DMS114 treated with DMSO at 0.1 percent for 48 hours (cell line): ENCODE data around the gene MRGPRE.

Source experiments
- DNase-seq: peaks from one replicate; lab custom pipeline; 2025; ENCODE audit not compliant: unreplicated experiment; lab: John Stamatoyannopoulos, UW

Gene MRGPRE

DNA sequence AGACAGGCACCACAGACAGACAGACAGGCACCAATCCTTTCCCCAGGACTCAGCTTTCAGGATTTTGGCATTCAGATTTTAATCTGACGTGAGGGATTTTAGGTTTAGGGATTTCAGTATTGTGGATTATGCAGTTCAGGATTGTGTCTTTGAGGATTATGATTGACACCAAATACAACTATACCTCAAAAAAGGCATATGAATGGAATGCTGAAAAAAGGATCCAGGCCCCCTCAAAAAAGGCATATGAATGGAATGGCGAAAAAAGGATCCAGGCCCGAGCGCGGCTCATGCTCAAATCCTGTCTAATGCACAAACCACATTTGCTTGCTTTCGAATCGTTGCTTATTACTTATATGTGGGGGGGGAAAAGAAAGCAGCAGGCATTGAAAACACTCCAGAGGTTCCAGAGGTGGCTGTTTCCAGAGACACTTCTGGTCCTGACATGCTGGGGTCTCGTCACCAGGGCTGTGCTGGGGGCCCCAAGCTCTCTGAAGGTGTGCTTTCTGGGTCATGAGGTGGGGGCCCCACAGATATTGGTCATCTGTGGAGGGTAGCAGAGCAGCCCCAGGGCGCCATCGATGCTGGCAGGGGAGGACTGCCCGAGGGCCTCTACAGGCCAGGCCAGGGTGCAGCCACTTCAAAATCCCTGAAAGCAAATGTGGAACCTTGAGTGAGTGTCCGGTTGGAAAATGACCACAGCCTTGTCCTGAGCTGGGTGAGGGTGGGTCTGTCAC is 50.3 kb downstream of the MRGPRE start:
- DNase-seq, result no peak

GRCh38 chr11:3180869-3181268 is 51.3 kb downstream of the MRGPRE start:
- DNase-seq, result no peak

DNA sequence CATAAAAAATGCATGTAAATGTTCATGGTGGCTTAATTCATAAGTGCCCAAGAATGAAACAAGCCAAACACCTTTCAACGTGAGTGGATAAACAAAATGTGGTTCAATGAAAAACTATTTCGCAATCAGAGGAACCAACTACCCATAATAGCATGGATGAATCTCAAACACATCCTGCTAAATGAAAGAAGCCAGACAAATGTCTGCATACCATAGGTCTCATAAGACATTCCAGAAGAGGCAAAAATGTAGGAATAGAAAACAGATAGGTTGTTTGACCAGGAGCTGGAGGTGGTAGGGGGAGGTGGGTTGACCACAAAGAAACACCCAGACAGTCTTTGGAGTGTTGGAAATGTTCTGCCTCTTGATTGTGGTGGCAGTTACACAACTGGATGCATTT is 53.9 kb downstream of the MRGPRE start:
- DNase-seq, result no peak

GRCh38 chr11:3177931-3178330 is 54.3 kb downstream of the MRGPRE start:
- no peak for DNase-seq
